Stimulated activated CD4-positive, alpha-beta T cell treated with anti-CD3 and anti-CD28 coated beads, Interleukin-4, amount 100 ng/mL, for 4 hours (primary cell): Measurements from ENCODE around the gene IFT27.

ENCODE experiments used
- DNase-seq, 2 experiments: peaks; one replicate each; pipeline ENCODE4 v3.0.0-alpha.2; 2020

Gene IFT27

GRCh38 chr22:36775964-36776669 is at the start of gene IFT27:
IFT27 (minus strand) TSS chr22:36776119; CDS start chr22:36775707, 412 bp downstream.
- peak; percentile 89 to 98 for DNase-seq

GRCh38 chr22:36824655-36825054 is 48.7 kb upstream of the IFT27 start:
- no peak for DNase-seq

- no peak for DNase-seq
Observed at GRCh38 chr22:36823186-36823839, 47.4 kb upstream of the IFT27 start.

- DNase-seq, result no peak
Observed at GRCh38 chr22:36822581-36822980, 46.7 kb upstream of the IFT27 start.

- DNase-seq, result no peak
Observed at GRCh38 chr22:36819112-36819511, 43.2 kb upstream of the IFT27 start.

GRCh38 chr22:36818010-36818642 is 42.2 kb upstream of the IFT27 start:
- no peak for DNase-seq

- DNase-seq, result no peak
Observed at GRCh38 chr22:36817525-36817848, 41.6 kb upstream of the IFT27 start.

- DNase-seq, result no peak
Observed at GRCh38 chr22:36816636-36817524, 41.0 kb upstream of the IFT27 start, which contains the start of gene PVALB. PVALB (minus strand) TSS chr22:36817035; CDS start chr22:36817005, 30 bp downstream.

GRCh38 chr22:36816339-36816635 is 40.4 kb upstream of the IFT27 start:
- DNase-seq, result no peak

- DNase-seq, result no peak
Observed at GRCh38 chr22:36815558-36816338, 39.8 kb upstream of the IFT27 start.

GRCh38 chr22:36814801-36815200 is 38.9 kb upstream of the IFT27 start:
- DNase-seq, result no peak

GRCh38 chr22:36811094-36811800 is 35.3 kb upstream of the IFT27 start:
- no peak for DNase-seq

GRCh38 chr22:36809351-36809750 is 33.4 kb upstream of the IFT27 start:
- no peak for DNase-seq

GRCh38 chr22:36808721-36809344 is 32.9 kb upstream of the IFT27 start:
- DNase-seq, result no peak

- DNase-seq, result no peak
Observed at GRCh38 chr22:36807627-36808026, 31.7 kb upstream of the IFT27 start.

- no peak for DNase-seq
Observed at GRCh38 chr22:36806835-36807234, 30.9 kb upstream of the IFT27 start.

- no peak for DNase-seq
Observed at GRCh38 chr22:36803358-36803757, 27.4 kb upstream of the IFT27 start.

GRCh38 chr22:36798674-36799066 is 22.8 kb upstream of the IFT27 start:
- no peak for DNase-seq

- no peak for DNase-seq
Observed at GRCh38 chr22:36797911-36798673, 22.2 kb upstream of the IFT27 start.

GRCh38 chr22:36797374-36797773 is 21.5 kb upstream of the IFT27 start:
- DNase-seq, result no peak
